Endothelial cell (in vitro differentiated cells): ENCODE results near the gene NPTN. TPM values are rescaled to one million over a fixed set of nuclear protein-coding genes. Genes with fewer than 3 reads are reported as not detected.

Experiments used
- DNase-seq: peaks from one replicate; pipeline ENCODE4 v3.0.0; 2021; ENCODE audit warnings: low spot score
- H3K27ac Mint-ChIP-seq: one replicate; pipeline ENCODE4 v1.8.0; 2021; ENCODE audit warnings: mixed read lengths, inconsistent platforms; ENCODE audit not compliant: unreplicated experiment
- H3K27me3 Mint-ChIP-seq: one replicate; pipeline ENCODE4 v1.8.0; 2021; ENCODE audit warnings: mild to moderate bottlenecking, moderate library complexity, mixed read lengths, inconsistent platforms; ENCODE audit not compliant: unreplicated experiment
- H3K36me3 Mint-ChIP-seq: one replicate; pipeline ENCODE4 v1.8.0; 2021; ENCODE audit warnings: mild to moderate bottlenecking, low read depth, mixed read lengths, inconsistent platforms; ENCODE audit not compliant: unreplicated experiment
- H3K4me1 Mint-ChIP-seq: one replicate; pipeline ENCODE4 v1.8.0; 2021; ENCODE audit warnings: mild to moderate bottlenecking, mixed read lengths, inconsistent platforms; ENCODE audit not compliant: unreplicated experiment
- H3K4me3 Mint-ChIP-seq: one replicate; pipeline ENCODE4 v1.8.0; 2021; ENCODE audit warnings: mild to moderate bottlenecking, mixed read lengths, inconsistent platforms; ENCODE audit not compliant: unreplicated experiment
- H3K9me3 Mint-ChIP-seq: one replicate; pipeline ENCODE4 v1.8.0; 2021; ENCODE audit warnings: mixed read lengths, inconsistent platforms; ENCODE audit not compliant: unreplicated experiment
- total RNA-seq: library from RNA; stranded (reverse); fragmentation: NEBNext Ultra II Directional; extraction: Animal tissue kit (Norgen Biotek cat#: 25700); gene quantifications from one replicate; pipeline ENCODE4 v1.2.1, GENCODE V29; 2021; ENCODE audit not compliant: unreplicated experiment
- TF ChIP-seq, protein P1 (sequence below): fragments of 200-600 bp; sonication (generic); IDR thresholded peaks from one replicate; pipeline ENCODE4 v1.5.0; 2021; ENCODE audit warnings: antibody characterized with exemption; ENCODE audit not compliant: unreplicated experiment

The NPTN gene
- total RNA-seq, 1 donor from 2014 or later = 223 TPM

DNA sequence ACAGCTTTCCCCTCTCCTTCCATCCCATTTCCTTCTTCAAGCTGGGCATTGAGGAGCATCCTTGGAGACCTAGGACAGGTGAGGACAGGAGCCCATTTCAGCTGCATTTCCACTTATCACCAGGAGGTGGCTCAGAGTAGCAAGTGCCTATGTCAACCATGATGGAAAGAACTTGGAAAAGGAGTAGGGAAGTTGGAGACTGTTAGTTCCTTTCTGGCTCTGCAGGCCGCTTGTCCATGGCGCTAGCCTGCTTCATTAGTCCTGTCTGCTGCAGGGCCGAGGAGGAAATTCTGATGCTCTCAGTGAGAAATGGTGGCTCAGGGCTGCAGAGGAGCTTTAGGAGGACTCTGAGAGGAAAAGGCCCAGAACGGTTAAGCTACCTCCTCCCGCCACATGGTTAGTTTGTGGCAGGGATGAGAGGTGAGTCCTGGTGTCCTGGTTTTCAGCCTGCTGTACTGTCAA is 44.0 kb upstream of the NPTN start:
- Mint-ChIP-seq H3K27ac (no peak overlapping the region), H3K36me3 (no peaks in the 10 kb centered on the region), H3K9me3 (no peaks in the 10 kb centered on the region), H3K4me3 (no peak overlapping the region), H3K4me1 (peaks cover 21% of the 10 kb centered on the region), H3K27me3 (peaks cover 2% of the 10 kb centered on the region)
- DNase-seq = peak; percentile 55
- TF ChIP-seq, protein P1, sequence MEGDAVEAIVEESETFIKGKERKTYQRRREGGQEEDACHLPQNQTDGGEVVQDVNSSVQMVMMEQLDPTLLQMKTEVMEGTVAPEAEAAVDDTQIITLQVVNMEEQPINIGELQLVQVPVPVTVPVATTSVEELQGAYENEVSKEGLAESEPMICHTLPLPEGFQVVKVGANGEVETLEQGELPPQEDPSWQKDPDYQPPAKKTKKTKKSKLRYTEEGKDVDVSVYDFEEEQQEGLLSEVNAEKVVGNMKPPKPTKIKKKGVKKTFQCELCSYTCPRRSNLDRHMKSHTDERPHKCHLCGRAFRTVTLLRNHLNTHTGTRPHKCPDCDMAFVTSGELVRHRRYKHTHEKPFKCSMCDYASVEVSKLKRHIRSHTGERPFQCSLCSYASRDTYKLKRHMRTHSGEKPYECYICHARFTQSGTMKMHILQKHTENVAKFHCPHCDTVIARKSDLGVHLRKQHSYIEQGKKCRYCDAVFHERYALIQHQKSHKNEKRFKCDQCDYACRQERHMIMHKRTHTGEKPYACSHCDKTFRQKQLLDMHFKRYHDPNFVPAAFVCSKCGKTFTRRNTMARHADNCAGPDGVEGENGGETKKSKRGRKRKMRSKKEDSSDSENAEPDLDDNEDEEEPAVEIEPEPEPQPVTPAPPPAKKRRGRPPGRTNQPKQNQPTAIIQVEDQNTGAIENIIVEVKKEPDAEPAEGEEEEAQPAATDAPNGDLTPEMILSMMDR = peak; percentile 84

DNA sequence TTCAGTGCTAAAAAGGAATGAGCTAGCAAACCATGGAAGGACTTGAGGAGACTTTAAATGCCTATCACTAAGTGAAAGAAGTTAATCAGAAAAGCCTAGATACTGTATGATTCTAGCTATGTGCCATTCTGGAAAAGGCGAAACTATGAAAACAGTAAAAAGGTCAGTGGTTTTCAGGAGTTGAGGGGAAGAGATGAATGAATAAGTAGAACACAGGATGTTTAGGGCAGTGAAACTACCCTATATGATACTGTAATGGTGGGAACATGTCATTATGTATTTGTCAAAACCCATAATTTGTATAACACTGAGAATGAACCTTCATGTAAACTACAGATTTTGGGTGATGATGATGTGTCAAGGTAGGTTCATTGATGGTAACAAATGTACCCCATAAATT is 41.4 kb upstream of the NPTN start:
- no peak for DNase-seq
- TF ChIP-seq, protein P1 = no peak
- H3K36me3 Mint-ChIP-seq = no peaks in the 10 kb centered on the region
- no peak overlapping the region for H3K27ac Mint-ChIP-seq
- no peaks in the 10 kb centered on the region for H3K27me3 Mint-ChIP-seq
- H3K9me3 Mint-ChIP-seq = no peaks in the 10 kb centered on the region
- H3K4me1 Mint-ChIP-seq = peaks cover 13% of the 10 kb centered on the region
- H3K4me3 Mint-ChIP-seq = no peak overlapping the region

DNA sequence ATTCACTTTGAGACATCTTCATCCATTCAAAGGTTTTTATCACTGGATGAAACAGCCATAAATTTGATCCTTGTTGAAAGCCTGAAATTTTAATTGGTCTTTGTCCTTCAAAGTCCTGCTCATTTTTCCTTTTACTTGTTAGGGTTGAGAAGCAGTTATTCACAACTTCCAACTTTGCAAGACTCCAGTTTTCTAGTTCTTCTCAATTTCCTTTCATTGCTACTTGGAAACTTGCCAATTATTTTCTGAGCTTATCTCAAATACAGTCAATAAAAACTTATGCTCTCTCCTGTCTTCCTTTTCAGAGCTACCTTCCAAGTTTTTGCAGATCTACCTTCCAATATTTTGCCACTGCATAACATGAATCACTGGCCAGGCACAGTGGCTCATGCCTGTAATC is 27.3 kb upstream of the NPTN start:
- H3K36me3 Mint-ChIP-seq = peaks cover 7% of the 10 kb centered on the region
- H3K9me3 Mint-ChIP-seq = peaks cover 7% of the 10 kb centered on the region
- H3K4me3 Mint-ChIP-seq = no peak overlapping the region
- no peaks in the 10 kb centered on the region for H3K27me3 Mint-ChIP-seq
- no peak overlapping the region for H3K27ac Mint-ChIP-seq
- DNase-seq = no peak
- peaks cover 11% of the 10 kb centered on the region for H3K4me1 Mint-ChIP-seq
- TF ChIP-seq, protein P1 = no peak

DNA sequence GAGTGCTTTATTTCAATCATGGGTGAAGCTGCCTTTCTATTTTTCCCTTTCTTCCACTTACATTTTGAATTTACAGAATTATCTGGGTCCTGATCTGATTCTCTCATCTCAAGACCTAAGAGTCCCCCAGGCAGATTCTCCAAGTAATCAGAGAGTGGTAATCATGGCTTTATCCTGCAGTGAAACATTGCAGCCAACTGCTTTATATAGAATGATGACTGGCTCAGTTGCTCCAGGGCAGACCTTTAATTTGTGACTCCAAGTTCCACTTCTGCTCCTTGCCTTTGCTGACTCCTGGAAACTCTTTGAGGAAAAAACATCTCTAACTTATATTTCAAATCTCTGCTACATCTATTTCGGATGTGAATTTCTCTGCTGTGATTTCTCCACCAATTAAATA is 25.5 kb upstream of the NPTN start:
- TF ChIP-seq, protein P1 = no peak
- no peaks in the 10 kb centered on the region for H3K27me3 Mint-ChIP-seq
- H3K4me3 Mint-ChIP-seq = no peak overlapping the region
- H3K9me3 Mint-ChIP-seq = peaks cover 7% of the 10 kb centered on the region
- H3K36me3 Mint-ChIP-seq = peaks cover 7% of the 10 kb centered on the region
- no peak overlapping the region for H3K27ac Mint-ChIP-seq
- no peak for DNase-seq
- peaks cover 11% of the 10 kb centered on the region for H3K4me1 Mint-ChIP-seq

DNA sequence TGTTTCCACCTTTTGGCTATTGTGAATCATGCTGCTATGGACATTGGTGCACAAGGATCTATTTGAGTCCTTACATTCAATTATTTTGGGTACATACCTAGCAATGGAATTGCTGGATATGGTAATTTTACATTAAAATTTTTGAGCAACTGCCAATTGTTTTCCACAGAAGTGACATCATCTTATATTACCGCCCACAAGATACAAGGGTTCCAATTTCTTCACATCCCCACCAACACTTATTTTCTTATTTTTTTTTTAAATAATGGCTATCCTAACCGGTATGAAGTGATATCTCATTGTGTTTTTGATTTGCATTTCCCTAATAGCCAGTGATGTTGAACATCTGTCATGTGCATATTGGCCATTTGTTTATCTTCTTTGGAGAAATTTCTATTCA is 22.5 kb upstream of the NPTN start:
- peaks cover 11% of the 10 kb centered on the region for H3K4me1 Mint-ChIP-seq
- no peaks in the 10 kb centered on the region for H3K36me3 Mint-ChIP-seq
- H3K9me3 Mint-ChIP-seq = no peaks in the 10 kb centered on the region
- H3K4me3 Mint-ChIP-seq = no peak overlapping the region
- TF ChIP-seq, protein P1 = no peak
- no peak overlapping the region for H3K27ac Mint-ChIP-seq
- DNase-seq = no peak
- no peaks in the 10 kb centered on the region for H3K27me3 Mint-ChIP-seq
